GM12874 (cell line): ENCODE results near the gene CPE.

Experiments
- TF ChIP-seq, protein P1 (sequence below): IDR thresholded peaks from 2 replicates; pipeline ENCODE4 v1.5.1; 2011; ENCODE audit warnings: low read depth, mild to moderate bottlenecking, control low read depth, low read length, moderate library complexity; ENCODE audit not compliant: insufficient read depth

Gene CPE

DNA sequence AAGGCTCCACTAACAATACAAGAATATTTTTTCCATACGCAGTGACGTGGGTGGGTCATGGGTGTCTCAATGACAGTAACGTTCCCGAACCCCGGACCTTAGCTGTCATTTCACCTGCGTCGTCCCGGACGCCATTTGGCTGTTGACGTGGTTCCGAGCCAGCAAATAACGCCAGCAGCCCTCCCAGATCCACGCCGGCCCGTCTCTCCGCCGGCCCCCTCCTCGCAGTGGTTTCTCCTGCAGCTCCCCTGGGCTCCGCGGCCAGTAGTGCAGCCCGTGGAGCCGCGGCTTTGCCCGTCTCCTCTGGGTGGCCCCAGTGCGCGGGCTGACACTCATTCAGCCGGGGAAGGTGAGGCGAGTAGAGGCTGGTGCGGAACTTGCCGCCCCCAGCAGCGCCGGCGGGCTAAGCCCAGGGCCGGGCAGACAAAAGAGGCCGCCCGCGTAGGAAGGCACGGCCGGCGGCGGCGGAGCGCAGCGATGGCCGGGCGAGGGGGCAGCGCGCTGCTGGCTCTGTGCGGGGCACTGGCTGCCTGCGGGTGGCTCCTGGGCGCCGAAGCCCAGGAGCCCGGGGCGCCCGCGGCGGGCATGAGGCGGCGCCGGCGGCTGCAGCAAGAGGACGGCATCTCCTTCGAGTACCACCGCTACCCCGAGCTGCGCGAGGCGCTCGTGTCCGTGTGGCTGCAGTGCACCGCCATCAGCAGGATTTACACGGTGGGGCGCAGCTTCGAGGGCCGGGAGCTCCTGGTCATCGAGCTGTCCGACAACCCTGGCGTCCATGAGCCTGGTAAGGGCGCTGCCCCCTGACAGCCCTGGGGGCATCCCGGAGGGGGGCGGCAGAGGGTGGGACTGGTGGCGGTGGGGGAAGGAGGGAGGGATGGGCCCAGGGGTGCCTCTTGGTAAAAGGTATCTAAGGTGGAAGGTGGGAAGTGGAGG, at the start of gene CPE:
CPE (plus strand) TSS at position 264 of the 933 bp plus-strand sequence; CDS start at position 478, 214 bp downstream.
- TF ChIP-seq, protein P1, sequence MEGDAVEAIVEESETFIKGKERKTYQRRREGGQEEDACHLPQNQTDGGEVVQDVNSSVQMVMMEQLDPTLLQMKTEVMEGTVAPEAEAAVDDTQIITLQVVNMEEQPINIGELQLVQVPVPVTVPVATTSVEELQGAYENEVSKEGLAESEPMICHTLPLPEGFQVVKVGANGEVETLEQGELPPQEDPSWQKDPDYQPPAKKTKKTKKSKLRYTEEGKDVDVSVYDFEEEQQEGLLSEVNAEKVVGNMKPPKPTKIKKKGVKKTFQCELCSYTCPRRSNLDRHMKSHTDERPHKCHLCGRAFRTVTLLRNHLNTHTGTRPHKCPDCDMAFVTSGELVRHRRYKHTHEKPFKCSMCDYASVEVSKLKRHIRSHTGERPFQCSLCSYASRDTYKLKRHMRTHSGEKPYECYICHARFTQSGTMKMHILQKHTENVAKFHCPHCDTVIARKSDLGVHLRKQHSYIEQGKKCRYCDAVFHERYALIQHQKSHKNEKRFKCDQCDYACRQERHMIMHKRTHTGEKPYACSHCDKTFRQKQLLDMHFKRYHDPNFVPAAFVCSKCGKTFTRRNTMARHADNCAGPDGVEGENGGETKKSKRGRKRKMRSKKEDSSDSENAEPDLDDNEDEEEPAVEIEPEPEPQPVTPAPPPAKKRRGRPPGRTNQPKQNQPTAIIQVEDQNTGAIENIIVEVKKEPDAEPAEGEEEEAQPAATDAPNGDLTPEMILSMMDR: peak; percentile 24; the same call in 1 of the 2 replicates

DNA sequence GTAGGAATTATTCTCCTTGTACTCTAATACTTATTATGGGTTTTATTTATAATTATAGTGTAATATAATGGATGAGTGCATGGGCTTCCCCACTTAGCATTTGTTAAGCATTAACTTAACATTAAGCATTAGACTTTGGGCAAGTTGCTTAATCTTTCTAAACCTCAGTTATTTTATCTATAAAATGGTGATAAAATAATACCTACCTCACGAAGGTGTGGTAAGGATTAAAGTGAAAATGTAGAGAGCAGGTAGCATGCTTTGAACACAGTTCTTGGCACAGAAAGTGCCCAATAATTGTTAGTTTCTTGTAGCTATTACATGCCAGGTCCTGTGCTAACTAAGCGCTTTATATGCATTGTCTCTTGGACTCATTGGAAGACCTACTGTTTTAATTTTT, 48.7 kb upstream of the CPE start:
- TF ChIP-seq, protein P1: no peak

DNA sequence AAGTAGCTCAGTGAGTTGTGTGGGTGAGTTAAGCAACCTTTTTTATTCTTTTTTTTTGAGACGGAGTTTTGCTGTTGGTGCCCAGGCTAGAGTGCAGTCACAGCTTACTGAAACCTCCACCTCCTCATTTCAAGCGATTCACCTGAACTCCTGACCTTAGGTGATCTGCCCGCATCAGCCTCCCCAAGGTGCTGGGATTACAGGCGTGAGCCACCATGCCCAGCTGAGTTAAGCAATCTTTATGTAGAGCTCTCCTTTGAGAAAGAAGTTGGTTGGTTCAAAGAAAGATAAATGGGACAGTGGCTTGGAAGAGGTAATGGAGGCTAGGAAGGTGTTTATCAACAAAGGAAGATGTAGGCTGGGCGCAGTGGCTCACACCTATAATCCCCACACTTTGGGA, 48.1 kb upstream of the CPE start:
- TF ChIP-seq, protein P1: no peak

DNA sequence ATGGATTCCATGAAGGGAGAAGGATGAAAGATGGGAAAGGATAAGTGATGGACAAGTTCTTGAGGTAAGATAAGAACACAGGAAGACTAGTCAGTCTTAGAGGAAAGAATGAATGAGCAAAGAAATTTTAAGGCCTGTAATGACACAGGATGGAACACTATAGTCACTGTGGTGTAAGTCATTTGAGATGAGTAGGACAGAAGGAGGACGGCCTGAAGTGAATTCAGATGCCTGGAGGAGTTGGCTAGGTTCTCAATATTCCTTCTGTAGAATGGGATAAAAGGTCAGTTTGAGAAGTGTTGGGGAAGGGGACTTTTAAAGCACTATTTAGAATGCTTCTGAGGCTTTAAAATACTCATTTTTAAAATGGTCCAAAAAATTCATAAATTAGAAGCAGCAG, 47.4 kb upstream of the CPE start:
- TF ChIP-seq, protein P1: no peak

DNA sequence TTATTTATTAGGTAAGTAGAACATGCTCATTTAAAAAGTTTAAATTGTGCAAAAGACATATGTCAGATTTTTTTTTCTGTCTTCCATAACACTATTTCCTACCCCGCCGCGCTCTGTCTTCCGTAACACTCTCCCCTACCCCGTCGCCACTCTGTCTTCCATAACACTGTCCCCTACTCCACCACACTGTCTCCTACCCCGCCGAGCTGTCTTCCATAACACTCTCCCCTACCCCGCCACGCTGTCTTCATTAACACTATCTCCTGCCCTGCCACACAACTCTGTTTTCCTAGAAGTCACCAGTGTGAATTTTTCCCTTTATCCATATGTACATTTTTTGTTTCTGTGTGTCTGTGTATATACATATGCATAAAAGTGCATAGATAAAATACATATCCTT, 47.0 kb upstream of the CPE start:
- TF ChIP-seq, protein P1: no peak

DNA sequence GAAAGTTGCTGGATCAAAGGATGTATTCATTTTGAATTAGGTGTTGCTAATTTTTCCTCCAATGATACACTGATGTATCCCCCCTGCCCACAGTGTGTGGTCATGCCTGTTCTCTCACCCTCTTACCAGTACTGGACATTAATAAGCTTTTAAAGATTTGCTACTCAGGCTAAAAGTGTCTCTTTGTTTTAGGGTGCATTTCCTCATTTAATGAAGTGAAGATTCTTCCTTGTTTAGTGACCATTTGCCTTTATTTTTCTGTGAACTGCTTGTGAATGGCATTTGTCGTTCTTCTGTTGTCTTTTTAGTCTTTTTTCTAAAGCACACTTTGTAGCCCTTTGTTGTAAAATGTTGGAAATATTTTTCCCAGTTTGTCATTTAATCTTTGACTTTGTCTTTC, 46.3 kb upstream of the CPE start:
- TF ChIP-seq, protein P1: no peak

DNA sequence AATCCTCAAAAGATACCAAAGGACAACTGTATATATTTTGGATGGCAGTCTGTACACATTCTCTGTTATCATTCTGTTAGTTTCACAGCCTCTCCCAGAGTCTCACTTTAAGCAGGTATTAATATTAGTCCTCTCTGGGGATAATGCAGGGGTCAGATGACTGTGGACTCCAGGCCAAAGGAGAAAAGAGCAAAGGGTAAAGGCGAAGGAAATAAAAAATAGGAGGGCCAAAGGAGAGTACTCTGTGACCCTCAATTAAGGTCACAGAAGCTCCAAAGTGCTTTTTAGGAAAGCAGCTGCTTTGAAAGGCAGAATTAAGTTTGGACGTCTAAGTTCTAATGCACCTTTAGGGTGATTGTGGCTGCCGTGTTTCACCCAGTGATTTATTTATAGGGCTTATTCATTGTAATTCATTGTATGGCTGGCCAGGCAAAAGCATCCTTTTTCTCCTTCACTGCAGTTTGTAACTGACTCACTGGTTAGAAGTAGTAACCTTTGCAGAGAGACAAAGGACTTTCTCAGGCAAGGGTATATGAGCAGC, 43.6 kb upstream of the CPE start:
- TF ChIP-seq, protein P1: no peak
